ENCODE measurements around the gene STXBP1.
"Not testable (repeated sequence)": the region's sequence is repeated elsewhere in the genome, so short reads cannot be mapped to it uniquely, and the experiment has no call there.

STXBP1 gene

DNA sequence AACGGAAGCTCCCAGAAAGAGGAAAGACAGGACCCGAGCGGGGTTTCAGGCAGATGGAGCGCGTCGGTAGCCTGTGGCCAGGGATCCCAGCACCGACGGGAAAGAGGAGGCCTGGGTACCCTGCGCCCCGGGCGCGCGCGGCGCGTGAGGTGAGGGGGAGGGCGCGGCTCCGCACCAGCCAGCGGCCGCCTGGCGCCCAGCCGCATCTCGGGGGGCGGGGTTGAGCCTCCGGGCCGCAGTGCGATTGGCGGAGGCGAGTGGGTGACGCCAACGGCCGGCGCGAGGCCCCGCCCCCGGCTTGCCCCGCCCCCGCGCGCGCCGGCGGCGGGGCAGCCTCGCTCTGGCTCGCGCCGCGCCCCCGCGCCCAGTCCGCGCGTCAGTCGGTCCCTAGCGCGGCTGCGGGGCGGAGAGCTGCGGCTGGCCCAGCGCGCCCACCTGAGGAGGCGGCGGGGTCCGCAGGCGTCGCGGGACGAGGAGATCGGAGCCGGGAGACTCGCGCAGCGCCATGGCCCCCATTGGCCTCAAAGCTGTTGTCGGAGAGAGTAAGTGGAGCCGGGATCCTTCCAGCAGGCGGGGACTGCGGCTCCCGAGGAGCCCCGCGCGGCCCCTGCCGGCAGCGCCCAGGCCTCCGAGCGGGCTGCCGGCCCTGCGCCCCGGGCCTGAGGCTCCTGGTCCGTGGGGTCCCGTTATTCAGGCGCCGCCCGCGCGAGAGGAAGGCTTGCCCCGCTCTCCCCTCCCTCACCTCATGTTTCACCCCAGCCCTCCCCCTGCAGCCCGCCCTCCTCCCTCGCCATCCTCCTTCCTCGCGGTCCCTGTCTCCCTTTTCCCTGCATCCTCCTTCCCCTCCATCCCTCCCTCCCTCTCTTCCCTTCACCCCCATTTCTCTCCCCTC is at the start of gene STXBP1:
Gene STXBP1, plus strand, starts transcription at position 379 of the 892 bp plus-strand sequence. Its CDS starts 127 bp downstream, at position 506.
- FAIRE-seq, result no peak

DNA sequence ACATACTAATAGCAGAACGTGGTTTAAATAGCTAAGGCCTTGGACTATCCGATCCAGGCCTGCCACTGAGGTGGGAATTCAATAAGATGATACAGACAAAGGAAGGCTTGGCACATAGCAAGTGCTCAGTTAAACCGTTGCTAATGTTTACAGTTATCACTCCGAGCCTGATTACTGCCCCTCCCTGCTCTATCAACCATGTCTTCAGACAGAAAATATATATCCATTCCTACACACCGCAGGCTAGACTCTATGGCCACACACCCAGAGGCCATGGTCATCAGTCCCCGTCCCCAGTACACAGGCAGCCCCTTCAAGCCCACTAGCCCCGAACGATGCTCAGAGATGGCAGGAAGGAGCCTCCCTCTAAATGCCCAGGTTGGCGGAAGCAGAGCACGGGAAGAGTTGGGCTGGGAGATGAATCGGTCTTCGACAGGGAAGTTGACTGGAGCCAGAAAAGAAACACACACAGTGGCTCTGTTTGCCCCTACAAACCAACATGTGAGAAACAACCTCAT is 49.7 kb upstream of the STXBP1 start:
- no peak for FAIRE-seq

DNA sequence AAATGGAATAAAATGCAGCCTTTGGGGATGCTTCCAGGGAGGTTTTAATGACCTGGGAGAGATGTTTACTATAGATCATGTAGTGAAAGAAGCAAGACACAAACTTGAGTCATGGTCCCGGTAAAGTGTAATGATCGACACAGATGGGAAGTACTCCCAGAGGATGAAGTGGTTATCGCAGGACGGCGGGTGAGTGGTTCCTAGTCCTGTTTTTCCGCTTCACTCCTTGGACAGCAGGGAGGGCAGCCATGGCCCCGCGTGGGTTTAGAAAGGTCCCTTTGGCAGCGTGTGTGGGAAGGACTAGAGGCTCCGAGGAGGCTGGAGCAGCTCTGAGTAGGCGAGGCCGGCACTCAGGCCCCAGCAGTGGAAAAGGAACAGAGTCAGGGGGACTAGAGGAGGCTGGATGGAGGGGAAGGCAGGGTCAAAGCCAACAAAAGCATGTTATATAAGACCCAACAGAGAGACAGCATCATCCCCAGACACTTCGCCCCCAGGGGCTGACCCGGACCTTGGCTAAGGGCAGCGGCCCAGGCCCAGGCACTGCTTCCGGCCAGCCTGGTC is 49.2 kb upstream of the STXBP1 start:
- no peak for FAIRE-seq

DNA sequence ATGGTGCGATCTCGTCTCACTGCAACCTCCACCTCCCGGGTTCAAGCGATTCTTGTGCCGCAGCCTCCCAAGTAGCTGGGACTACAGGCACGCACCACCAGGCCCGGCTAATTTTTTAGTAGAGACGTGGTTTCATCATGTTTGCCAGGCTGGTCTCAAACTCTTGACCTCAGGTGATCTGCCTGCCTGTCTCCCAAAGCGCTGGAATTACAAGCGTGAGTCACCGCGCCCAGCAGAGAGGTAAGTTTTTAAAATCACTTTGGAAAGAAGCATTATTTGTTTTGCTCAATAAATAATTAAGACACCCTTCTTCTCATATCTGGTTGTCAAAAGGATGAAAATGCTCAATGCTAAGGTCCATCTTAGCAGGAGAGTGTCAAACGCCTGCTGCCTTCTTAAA is 48.5 kb upstream of the STXBP1 start:
- no peak for FAIRE-seq

GRCh38 chr9:127565231-127565630 is 46.8 kb upstream of the STXBP1 start:
- FAIRE-seq, result no peak

DNA sequence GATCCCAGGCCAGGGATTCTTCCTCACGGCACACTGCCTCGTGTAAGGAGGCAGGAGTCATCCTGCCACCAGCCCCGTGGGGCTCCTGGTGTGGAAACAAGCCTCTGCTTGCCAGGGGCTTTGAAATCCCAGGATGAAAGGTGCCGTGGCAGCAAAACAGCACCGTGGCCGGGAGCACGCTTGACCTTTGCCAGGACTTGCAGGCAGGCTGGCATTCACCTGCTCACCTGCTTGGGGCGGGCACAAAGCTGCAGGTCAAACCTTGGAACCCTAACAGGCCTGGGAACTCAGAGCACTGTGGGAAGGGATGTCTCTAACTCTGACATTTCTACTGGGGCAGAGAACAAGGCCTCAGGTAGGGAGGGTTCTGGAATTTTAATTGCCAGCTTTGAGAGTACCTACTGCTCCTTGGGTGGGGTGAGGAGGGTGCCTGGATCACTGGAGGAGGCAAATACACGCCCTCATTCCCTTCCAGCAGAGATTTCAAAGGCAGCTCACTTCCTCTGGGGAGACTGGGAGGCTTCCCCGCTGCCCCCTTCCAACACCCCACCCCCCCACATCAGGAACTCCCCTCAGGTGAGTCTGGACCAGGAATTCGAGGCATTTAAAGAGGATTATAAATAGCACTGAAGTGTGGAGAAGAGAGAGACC is 45.6 kb upstream of the STXBP1 start:
- FAIRE-seq, result no peak

DNA sequence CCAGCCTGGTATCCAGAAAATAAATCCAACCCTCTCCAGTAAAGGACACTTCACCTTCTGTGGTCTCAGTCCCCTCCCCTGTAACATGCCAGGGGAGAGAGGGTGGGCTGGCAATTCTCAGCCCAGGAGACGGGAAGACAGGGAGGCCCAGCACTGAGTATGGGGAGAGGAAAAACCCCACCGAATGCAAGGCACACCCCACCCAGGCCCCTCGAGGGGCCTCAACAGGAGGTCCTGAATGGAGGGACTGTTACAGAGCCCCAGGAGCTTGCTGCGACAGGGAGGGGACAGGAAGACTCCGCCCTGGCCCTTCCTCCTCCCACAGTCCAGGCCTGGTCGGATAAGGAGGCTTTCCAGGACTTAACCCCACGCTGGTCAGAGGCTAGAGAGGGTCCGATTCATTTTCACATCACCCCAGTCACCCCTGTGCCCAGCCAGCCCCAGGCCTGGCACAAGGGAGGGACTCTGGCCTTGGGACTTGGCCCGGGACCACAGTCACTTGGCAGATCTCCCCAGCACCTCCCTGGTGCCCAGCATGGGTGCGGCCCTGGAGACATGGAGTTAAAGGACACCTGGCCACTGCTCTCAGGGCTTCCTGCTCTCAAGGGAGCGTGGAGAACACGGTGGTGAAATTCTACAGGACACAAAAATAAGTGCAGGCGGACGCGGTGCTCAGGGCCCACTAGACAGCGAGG is 44.9 kb upstream of the STXBP1 start:
- FAIRE-seq, result no peak

- no peak for FAIRE-seq
Observed at GRCh38 chr9:127567730-127568617, 44.1 kb upstream of the STXBP1 start.

- no peak for FAIRE-seq
Observed at GRCh38 chr9:127568618-127568970, 43.5 kb upstream of the STXBP1 start.

- FAIRE-seq, result no peak
Observed at GRCh38 chr9:127568971-127569885, 42.8 kb upstream of the STXBP1 start.

GRCh38 chr9:127569886-127570401 is 42.1 kb upstream of the STXBP1 start:
- no peak for FAIRE-seq

GRCh38 chr9:127570533-127571111 is 41.5 kb upstream of the STXBP1 start:
- no peak for FAIRE-seq

DNA sequence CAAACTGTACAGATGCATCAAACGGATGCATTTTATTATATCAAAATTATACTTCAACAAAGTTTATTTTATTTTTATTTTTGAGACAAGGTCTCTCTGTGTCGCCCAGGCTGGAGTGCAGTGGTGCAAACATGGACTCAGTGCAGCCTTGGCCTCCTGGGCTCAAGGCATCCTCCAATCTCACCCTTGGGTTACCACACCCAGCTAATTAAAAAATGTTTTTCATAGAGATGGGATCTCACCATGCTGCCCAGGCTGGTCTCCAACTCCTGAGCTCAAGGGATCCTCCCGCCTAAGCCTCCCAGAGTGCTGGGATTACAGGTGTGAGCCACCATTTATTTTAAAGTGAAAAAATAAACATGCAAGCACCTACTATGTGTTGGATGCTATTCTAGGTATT is 40.1 kb upstream of the STXBP1 start:
- no peak for FAIRE-seq

DNA sequence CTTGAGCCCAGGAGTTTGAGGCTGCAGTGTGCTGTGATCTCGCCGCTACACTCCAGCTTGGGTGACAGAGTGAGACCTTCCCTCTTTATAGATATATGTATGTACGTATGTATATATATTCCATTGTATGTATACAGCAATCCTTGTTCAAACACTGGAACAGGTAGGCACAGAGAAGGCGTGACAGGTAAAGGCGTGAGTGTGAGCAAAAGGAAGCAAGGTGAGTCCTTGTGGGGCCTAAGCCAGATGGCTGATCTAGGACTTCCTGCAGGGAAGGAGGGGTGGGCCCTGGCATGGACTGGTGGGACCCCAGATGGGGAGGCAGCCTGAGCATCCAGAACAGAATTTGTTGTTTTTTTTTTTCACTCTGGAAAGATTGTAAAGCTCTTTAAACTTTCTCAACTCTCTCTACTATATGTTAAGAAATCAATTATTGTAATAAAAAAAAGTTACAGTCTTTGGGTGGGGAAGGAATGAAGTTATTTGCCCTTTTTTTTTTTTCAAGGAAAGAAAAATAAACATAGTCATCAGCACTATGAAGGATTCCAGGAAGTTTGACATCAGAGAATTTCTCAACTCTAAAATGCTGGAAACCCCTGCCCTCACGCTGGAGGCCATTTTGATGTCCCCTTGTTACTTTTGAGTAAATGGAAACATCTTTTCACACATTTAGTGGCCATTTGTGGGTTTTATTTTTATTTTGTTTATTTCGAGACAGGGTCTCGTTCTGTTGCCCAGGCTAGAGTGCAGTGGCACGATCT is 38.9 kb upstream of the STXBP1 start:
- FAIRE-seq, result no peak

DNA sequence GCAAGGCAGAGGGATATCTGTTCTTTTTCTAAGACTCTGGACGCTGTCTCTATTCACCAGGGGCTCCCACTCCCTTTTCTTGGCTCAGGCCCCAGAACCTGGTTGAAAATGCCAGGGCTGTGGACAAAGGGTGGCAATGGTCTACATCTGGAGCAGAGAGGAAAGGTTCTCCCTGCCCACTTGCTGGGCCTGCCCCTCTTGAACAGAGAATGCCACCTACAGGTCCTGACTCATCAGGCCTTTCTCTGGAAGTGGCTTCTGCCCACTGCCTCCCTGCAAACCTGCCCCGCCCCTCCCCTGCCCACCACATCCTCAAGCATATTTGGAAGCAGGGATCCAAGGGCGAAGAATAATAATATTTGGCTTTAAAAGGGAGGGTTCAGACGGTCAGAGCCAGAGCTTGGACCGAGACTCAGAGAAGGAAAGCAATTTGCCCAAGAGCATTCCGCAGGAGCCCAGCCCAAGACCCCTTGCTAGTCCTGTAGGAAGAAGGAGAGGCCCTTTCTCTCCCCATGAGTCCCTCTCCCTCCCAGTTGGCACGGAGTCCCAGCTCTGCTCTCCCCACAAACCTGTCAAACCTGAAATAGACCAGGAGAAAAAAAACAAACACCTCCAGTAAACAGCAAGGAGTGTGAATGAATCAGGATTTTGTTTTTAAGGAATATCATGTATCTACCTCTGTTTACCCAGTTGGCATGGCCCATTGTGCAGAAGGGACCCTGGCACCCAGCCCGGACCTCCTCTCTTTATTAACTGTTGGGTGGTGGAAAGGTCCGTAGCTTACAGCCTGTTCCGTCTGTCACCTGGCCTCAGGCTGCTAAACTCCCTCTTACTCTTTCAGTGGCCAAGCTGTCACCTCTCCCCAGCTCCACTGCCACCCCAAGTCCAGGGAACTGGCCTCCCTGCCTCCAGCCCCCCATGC is 37.7 kb upstream of the STXBP1 start:
- FAIRE-seq, result no peak

DNA sequence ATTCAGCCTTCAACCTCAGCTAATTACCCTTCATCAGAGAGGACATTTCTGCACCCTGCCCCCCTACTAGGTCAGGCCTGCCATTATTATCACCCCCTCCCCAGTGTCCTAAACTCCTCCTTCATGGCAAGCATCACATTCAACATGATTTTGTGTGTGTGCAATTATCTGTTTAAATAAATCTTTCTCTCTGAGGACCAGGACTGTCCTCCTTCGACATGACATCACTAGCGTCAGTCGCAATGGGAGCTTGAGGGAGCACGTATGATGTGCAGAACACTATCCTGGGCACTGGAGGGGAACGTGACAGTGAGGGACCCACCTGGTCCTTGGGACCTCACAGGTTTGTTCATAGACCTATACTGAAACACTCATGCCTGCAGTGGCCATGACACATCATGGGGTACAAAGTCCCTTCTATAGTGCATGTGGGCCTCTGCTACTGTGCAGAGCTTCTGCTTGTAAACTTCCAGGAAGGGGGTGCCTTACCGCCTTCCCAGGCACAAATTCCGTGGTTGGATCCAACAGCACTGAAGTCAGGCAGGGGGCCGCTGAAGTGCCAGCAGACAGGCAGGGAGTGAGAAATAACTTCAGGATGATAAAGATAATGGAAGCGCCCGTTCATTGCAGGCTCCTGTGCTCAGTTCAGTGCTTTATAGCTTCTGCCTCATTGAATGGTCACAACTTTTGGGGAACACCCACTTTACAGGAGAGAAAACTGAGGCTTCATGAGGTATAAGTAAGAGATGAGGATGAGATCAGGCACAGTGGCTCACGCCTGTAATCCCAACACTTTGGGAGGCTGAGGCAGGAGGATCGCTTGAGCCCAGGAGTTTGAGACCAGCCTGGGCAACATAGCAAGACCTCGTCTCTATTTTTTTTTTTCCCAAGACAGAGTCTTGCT is 36.0 kb upstream of the STXBP1 start:
- FAIRE-seq, result no peak

GRCh38 chr9:127577194-127577593 is 34.9 kb upstream of the STXBP1 start:
- FAIRE-seq, result not testable (repeated sequence)

All from colon (tissue), 2 donors.